HT1080 (cell line): ENCODE results near the gene CELF1. TPM values are rescaled to one million over a fixed set of nuclear protein-coding genes. Genes with fewer than 3 reads are reported as not detected.
A peak's percentile ranks its signal among the peaks of the same experiment; 100 is the strongest.

Experiments used
- DNase-seq: peaks from one replicate; pipeline ENCODE4 v3.0.0-alpha.2; 2015; ENCODE audit warnings: low read depth
- polyA plus RNA-seq, 2 experiments: library from polyadenylated mRNA; depleted of rRNA; stranded (reverse); fragments of >200 nt; gene quantifications; 2 replicates each; pipeline ENCODE4 v1.2.3, GENCODE V29; 2015
- total RNA-seq: library from RNA; depleted of rRNA; stranded (reverse); fragments of >200 nt; shearing (Covaris generic); gene quantifications from 2 replicates; pipeline ENCODE4 v1.2.3, GENCODE V29; 2014; rRNA removed

CELF1 gene
- total RNA-seq, result 82.3 and 118 TPM in 2 replicates
- polyA plus RNA-seq (2015; cell fraction: cytosol; rRNA removed), result 67.6 and 87.6 TPM in 2 replicates
- 195 and 198 TPM in 2 replicates for polyA plus RNA-seq (2015; cell fraction: nucleus; rRNA removed)

DNA sequence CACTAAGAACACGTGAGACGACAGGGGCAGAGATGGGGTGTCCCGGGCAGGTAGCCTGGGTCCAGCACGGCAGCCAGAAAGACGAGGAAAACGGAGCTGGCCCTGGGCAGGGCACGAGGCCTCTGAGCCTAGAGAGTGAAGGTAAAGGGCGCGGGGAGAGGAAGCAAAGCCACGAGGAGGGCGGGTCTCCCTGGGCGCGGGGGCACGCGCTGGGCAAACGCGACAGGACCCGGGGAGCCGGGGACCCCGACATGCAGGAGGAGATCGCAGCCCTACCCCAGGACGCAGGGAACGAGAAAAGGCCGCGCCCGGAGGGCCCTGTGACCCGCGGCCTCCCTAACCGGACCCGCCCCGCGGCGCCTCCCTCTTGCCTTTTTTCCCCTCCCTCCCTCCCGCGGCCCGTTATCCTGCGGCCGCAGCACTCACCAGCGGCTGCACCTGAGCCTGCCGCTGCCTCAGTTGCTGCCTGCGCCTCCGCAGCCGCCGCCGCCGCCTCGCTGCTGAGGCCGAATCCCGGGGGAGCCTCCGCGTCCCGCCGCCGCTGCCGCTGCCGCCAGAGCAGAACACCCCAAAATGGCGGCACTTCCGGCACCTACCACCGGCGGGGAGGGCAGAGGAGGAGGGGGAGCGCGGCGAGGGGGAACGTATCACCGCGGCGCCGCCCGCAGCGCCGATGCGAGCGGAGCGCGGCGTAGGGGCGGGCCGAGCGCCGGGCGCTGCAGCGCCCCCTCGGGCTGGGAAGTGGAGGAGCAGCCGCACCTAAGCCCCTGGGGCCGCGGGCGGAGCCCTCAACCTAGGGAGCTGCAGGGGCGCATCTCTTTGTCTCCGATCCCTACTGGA, at the start of gene CELF1:
CELF1 (minus strand) TSS at position 567 of the 840 bp plus-strand sequence. CDS start 53,609 bp downstream, outside the sequence.
- peak; percentile 86 for DNase-seq

GRCh38 chr11:47599902-47600301, 47.0 kb upstream of the CELF1 start:
- no peak for DNase-seq

GRCh38 chr11:47595967-47596366, 43.0 kb upstream of the CELF1 start:
- no peak for DNase-seq

GRCh38 chr11:47595029-47595428, 42.1 kb upstream of the CELF1 start:
- no peak for DNase-seq

GRCh38 chr11:47593934-47594855, 41.3 kb upstream of the CELF1 start, which contains the start of gene C1QTNF4:
Gene C1QTNF4 (minus strand): TSS chr11:47594411. CDS start chr11:47590810, 3,601 bp downstream.
- DNase-seq, result no peak

DNA sequence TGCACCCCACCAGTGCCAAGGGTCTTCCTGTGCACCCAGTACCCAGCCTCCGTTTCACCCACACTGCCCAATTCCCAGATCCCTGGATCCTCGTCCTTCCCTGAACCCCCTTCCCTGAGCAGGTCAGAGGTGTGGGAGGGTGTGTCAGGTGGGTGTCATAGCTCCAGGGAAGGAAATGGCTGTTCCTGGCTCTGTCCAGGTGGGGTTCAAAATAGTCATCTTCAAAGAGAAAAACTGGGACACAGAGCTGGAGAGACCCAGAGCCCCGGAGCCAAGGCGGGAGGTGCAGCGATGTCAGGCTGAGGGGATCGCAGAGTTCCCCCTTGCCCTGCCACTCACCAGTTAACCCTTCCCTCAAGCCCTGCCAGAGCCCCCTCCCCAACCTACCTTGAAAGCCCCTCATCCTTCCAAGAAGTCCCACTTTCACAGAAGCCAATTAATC, 40.6 kb upstream of the CELF1 start:
- DNase-seq, result no peak

DNA sequence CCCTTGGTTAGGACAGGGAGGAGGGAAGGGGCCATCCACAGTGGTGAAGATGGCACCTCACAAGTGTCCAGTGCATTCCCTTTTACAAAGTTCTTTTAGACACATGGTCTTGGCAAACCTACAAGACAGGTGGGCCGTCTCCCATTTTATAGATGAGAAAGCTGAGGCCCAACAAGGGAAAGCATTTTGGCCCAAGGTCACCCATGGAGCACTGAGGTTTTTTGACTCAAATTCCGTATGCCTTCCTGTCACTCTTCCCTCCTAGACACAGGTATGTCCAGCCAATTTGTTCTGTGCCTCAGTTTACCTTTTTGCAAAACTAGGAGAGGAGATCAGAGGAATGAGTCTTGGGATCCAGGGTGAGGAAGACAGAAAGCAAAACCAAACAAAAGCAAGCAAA, 40.0 kb upstream of the CELF1 start:
- no peak for DNase-seq

DNA sequence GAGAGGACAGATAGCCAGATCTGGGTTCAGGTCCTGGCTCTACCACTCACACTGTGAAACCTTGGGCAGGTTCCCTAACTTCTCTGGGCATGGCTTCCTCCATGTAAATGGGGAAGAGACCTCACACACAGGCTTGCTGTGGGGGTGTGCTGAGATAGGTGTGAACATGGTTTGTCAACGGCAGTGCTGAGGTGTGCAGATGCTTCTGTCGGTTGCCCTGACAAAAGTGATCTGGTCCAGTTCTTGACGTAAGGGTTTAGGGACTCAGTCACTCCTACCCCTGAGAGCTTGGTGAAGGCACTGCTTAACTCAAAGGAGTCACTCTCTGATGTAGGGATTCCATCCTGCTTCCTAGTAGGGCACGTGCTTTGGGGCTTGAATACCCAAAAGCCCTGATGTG, 39.3 kb upstream of the CELF1 start:
- no peak for DNase-seq

DNA sequence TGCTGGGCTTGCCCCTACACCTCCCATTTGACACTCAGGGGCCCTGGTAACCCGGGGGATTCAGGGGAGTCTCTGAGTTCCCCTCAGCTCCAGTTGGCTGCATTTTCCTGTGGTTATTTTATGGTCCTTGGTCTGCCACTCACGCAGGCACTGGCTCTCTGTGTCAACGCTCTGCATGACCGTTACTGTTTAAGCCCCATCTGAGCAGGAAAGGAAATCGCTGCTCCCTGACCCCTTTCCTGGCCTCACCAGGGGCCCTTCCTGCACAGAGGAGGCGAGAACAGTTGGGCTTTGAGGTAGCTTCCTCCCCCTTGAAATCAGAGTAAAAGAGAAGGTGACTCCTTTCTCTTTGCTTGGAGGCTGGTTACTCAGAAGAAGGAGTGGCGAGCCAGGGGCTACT, 38.8 kb upstream of the CELF1 start:
- peak; percentile 38 for DNase-seq

DNA sequence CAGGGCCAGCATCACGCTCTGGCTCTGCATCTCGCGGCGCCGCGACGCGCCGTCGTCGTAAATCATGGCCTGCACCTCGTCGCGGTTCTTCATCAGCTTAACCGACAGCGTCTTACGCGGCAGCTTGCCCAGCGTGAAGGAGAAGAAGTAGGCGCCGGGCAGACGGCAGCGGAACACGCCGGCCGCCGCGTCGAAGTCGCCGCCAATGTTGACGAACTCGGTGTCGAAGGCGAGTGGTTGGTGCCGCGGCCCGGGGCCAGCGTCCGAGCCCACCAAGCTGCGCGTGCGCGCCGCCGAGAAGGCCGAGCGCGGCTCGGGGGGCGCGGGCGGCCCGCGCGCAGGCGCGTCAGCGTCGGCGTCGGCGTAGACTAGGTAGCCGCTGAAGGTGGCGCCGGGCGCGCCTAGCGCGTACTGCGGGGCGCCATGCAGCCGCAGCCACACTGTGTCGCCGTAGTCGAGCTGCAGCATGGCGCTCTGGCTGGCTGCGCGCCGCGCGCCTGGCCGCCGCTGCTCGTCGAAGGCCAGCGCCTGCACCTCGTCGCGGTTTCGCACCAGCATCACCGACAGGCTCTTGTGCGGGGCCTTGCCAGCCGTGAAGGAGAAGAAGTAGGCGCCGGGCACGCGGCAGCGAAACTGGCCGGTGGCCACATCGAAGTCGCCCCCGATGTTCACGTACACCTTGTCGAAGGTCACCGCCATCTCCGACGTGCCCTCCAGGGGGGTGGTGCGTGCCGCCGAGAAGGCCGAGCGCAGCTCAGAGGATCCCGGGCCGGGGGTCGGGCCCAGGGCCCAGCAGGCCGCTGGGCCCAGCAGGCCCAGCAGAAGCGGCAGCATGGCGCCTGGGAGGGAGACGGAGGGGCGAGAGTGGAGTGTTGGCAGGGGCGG, 37.3 kb upstream of the CELF1 start:
- no peak for DNase-seq

DNA sequence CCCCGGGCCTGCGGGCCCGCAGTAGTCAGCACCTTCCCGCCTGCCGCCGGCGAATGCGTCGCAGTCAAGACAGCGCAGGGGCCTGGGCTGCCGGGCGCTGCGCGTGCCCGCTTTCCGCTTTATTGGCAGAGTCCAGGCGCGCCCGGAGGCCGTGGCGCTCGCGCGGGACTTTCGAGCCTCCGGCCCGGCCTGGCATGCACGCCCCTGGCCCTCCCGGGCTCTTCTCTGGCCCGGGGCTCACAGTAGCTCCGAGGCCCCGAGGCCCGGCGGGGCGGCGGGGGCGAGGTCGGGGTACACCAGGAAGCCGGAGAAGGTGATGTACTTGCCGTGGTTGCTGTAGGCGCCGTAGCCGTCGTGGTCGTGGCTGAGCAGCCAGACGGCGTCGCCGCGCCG, 36.6 kb upstream of the CELF1 start:
- no peak for DNase-seq

GRCh38 chr11:47589118-47589517, 36.2 kb upstream of the CELF1 start:
- DNase-seq, result no peak

DNA sequence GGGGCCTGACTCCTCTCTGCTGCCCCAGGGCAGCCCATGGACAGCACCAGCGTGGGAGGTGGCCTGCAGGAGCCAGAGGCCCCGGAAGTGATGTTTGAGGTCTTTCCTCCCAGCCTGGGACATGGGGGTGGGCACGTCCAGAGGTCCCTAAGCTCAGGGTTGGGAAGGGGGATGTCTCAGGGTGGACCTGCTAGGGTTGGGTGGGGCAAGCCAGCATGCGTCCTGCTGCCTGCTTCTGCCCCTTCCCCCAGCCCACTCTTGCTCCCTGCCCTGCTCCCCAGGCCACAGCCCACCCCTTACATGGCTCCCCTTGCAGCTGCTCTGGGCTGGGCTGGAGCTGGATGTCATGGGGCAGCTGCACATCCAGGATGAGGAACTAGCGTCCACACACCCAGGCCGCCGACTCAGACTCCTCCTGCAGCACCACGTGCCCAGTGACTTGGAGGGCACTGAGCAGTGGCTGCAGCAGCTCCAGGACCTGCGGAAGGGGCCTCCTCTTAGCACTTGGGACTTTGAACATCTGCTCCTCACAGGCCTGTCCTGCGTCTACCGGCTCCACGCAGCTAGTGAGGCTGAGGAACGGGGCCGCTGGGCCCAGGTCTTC, 34.9 kb upstream of the CELF1 start:
- no peak for DNase-seq

- DNase-seq, result no peak
Observed at GRCh38 chr11:47587039-47587716, 34.2 kb upstream of the CELF1 start.

DNA sequence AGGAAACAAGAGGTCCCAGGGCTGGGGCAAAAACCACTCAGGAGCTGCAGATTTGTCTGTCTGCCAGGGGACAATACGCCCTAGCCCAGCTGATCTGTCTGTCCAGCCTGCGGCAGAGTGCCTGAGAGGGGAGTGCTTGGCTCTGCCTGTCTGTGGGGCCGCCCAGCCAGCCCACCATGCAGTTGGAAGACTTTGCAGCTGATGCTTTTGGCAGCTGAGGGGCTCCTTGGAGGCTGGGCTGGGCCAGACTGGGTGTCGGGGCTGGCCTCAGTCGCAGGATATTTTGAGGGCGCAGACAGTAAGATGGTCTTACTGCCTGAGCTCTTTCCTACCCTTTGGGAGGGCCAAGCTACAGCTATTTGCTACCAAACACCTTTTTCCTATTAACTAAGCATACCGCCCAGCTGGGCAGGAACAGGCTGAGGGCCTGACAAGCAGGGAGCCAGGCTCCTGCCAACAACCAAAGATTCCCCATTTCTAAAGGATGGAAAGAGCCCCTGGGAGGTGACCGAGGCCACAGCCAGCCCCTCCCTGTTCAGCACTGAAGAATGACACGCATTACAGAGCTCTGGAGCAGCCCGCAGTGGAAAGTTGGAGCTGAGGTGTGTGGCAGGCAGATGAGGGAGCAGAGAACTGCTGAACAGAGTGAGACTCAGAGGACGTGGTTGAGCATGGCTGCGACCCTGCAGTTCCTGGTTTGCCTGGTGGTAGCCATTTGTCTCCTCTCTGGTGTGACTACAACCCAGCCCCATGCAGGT, 33.3 kb upstream of the CELF1 start, which contains the start of gene FAM180B:
FAM180B (plus strand) TSS at position 581 of the 758 bp plus-strand sequence; CDS start at position 672, 91 bp downstream.
- DNase-seq, result no peak

DNA sequence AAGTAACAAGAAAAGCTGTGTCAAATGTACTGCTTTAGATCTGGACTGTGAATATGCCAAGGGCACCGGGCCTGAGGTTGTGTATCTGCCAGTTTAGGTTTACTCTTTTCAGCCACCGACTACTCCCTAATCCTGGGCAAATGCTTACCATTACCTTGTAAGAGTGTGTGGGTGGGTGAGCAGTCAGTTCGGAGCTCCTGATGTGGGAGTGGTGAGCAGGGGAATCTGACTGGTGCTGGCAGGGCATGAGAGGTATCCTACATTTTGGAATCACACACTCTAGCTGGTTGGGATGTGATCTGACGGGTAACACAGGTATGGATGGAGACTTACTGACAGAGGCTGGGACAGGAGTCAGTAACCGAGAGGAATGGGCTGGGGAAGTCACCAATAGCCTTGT, 30.9 kb upstream of the CELF1 start:
- DNase-seq, result no peak

GRCh38 chr11:47578524-47579494, 25.9 kb upstream of the CELF1 start, which contains the start of the genes KBTBD4 and NDUFS3:
Gene KBTBD4 (minus strand): TSS chr11:47578970. CDS start chr11:47578951, 19 bp downstream.
Gene NDUFS3 (plus strand): TSS chr11:47579074. CDS start chr11:47579092, 18 bp downstream.
- peak; percentile 82 for DNase-seq
